Thyroid gland (tissue), 4 donors: ENCODE data around the gene ANAPC16.

Experiments used
- CTCF ChIP-seq, 6 experiments: fragments of 200-600 bp in 3 of 6; fragments of 450-650 bp in 3 of 6; sonication (generic) in 3 of 6; IDR thresholded peaks; one replicate each; pipeline ENCODE4 v1.5.1; 2016 to 2019; ENCODE audit warnings: antibody characterized with exemption in 6 of 6, mild to moderate bottlenecking in 2 of 6, inconsistent platforms in 1 of 6, moderate library complexity in 1 of 6
- POLR2A ChIP-seq, 2 donors: fragments of 450-650 bp; IDR thresholded peaks; one replicate each; pipeline ENCODE4 v1.6.1; 2017; ENCODE audit warnings: antibody characterized with exemption in 2 of 2, mild to moderate bottlenecking in 2 of 2, moderate library complexity in 1 of 2

- TF ChIP-seq CTCF (IDR thresholded peaks at IDR 0.05) (no peak), POLR2A (IDR thresholded peaks at IDR 0.05) (no peak)
Observed at GRCh38 chr10:72173619-72174296, 42.1 kb upstream of the ANAPC16 start.
